Measurements from ENCODE around the gene AUTS2. TPM values are rescaled to one million over a fixed set of nuclear protein-coding genes. Genes with fewer than 3 reads are reported as not detected.

AUTS2 gene
- total RNA-seq, 1 experiment from 2014 or later: 50.0 TPM

- no peak for TF ChIP-seq ZNF416 (CRISPR knock-in tag; IDR thresholded peaks at IDR 0.05)
- TF ChIP-seq ZBTB21 (CRISPR knock-in tag; IDR thresholded peaks at IDR 0.05; ENCODE audit: borderline replicate concordance): no peak
- TF ChIP-seq JUN (CRISPR knock-in tag; IDR thresholded peaks at IDR 0.05): no peak
- TF ChIP-seq MYBL2 (CRISPR knock-in tag; IDR thresholded peaks at IDR 0.05): no peak
Observed at GRCh38 chr7:70641882-70642281, 1043.6 kb downstream of the AUTS2 start (continued).

- ATAC-seq: no peak
- Mint-ChIP-seq H3K36me3 (no peaks in the 10 kb centered on the region), H3K4me3 (no peak overlapping the region), H3K27me3 (ENCODE audit: low read depth) (no peaks in the 10 kb centered on the region), H3K9me3 (no peaks in the 10 kb centered on the region), H3K27ac (no peak overlapping the region), H3K4me1 (peaks cover 3% of the 10 kb centered on the region; the same call in 1 of the 2 replicates)
- TF ChIP-seq HMGA2 (CRISPR knock-in tag; IDR thresholded peaks at IDR 0.05): no peak
- no peak for TF ChIP-seq RELA (CRISPR knock-in tag; IDR thresholded peaks at IDR 0.05; ENCODE audit: borderline replicate concordance)
- no peak for TF ChIP-seq EMX1 (CRISPR knock-in tag; IDR thresholded peaks at IDR 0.05)
- no peak for TF ChIP-seq CREM (CRISPR knock-in tag; IDR thresholded peaks at IDR 0.05)
- CTCF ChIA-PET: no interaction called here
- POLR2A ChIA-PET: no interaction called here
- DNase-seq (ENCODE audit: low spot score): no peak
Observed at GRCh38 chr7:70645279-70645678, 1047.0 kb downstream of the AUTS2 start.

DNA sequence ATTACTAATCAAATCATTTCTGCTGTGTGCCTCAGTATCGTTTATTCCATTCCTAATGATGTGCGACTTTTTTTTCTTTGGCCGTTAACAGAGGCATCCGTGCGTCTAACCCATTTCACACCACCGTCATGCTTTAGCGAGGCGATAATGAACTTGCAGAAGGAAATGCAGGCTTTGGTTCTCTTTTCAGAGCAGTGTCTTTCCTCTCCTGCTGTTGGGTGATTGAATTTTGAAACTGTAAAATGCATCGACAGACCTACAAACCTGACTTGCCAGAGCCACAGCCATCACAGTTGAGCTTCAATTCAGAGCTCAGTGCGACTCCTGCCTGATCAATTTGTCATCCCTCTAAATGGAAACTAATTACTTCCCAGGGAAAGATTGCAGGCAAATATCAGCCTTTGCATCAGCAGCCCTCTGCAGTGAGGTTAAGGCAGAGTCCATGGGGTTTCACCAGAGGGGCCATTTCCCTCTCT lies 1047.6 kb downstream of the AUTS2 start:
- POLR2A ChIA-PET: no interaction called here
- Mint-ChIP-seq H3K4me3 (no peak overlapping the region), H3K27ac (no peak overlapping the region), H3K4me1 (peaks cover 3% of the 10 kb centered on the region; the same call in 1 of the 2 replicates), H3K9me3 (no peaks in the 10 kb centered on the region), H3K36me3 (no peaks in the 10 kb centered on the region), H3K27me3 (ENCODE audit: low read depth) (no peaks in the 10 kb centered on the region)
- CTCF ChIA-PET: no interaction called here
- ATAC-seq (no peak), DNase-seq (ENCODE audit: low spot score) (no peak)
- TF ChIP-seq, protein P1, sequence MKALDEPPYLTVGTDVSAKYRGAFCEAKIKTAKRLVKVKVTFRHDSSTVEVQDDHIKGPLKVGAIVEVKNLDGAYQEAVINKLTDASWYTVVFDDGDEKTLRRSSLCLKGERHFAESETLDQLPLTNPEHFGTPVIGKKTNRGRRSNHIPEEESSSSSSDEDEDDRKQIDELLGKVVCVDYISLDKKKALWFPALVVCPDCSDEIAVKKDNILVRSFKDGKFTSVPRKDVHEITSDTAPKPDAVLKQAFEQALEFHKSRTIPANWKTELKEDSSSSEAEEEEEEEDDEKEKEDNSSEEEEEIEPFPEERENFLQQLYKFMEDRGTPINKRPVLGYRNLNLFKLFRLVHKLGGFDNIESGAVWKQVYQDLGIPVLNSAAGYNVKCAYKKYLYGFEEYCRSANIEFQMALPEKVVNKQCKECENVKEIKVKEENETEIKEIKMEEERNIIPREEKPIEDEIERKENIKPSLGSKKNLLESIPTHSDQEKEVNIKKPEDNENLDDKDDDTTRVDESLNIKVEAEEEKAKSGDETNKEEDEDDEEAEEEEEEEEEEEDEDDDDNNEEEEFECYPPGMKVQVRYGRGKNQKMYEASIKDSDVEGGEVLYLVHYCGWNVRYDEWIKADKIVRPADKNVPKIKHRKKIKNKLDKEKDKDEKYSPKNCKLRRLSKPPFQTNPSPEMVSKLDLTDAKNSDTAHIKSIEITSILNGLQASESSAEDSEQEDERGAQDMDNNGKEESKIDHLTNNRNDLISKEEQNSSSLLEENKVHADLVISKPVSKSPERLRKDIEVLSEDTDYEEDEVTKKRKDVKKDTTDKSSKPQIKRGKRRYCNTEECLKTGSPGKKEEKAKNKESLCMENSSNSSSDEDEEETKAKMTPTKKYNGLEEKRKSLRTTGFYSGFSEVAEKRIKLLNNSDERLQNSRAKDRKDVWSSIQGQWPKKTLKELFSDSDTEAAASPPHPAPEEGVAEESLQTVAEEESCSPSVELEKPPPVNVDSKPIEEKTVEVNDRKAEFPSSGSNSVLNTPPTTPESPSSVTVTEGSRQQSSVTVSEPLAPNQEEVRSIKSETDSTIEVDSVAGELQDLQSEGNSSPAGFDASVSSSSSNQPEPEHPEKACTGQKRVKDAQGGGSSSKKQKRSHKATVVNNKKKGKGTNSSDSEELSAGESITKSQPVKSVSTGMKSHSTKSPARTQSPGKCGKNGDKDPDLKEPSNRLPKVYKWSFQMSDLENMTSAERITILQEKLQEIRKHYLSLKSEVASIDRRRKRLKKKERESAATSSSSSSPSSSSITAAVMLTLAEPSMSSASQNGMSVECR (CRISPR knock-in tag; IDR thresholded peaks at IDR 0.05; ENCODE audit: borderline replicate concordance): no peak
- no peak for TF ChIP-seq FOXJ3 (CRISPR knock-in tag; IDR thresholded peaks at IDR 0.05; ENCODE audit: borderline replicate concordance)
- TF ChIP-seq MLX (CRISPR knock-in tag; IDR thresholded peaks at IDR 0.05): no peak
- no peak for TF ChIP-seq SMAD4 (CRISPR knock-in tag; IDR thresholded peaks at IDR 0.05)
- no peak for TF ChIP-seq ZNF121 (CRISPR knock-in tag; IDR thresholded peaks at IDR 0.05)
- TF ChIP-seq, protein P2, sequence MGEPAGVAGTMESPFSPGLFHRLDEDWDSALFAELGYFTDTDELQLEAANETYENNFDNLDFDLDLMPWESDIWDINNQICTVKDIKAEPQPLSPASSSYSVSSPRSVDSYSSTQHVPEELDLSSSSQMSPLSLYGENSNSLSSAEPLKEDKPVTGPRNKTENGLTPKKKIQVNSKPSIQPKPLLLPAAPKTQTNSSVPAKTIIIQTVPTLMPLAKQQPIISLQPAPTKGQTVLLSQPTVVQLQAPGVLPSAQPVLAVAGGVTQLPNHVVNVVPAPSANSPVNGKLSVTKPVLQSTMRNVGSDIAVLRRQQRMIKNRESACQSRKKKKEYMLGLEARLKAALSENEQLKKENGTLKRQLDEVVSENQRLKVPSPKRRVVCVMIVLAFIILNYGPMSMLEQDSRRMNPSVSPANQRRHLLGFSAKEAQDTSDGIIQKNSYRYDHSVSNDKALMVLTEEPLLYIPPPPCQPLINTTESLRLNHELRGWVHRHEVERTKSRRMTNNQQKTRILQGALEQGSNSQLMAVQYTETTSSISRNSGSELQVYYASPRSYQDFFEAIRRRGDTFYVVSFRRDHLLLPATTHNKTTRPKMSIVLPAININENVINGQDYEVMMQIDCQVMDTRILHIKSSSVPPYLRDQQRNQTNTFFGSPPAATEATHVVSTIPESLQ (CRISPR knock-in tag; IDR thresholded peaks at IDR 0.05): no peak
- no peak for TF ChIP-seq SOX15 (CRISPR knock-in tag; IDR thresholded peaks at IDR 0.05)
- TF ChIP-seq JAZF1 (CRISPR knock-in tag; IDR thresholded peaks at IDR 0.05): no peak
- TF ChIP-seq SP1 (CRISPR knock-in tag; conservative IDR thresholded peaks at IDR 0.05): no peak
- TF ChIP-seq IRF2 (CRISPR knock-in tag; IDR thresholded peaks at IDR 0.05; ENCODE audit: borderline replicate concordance, low read depth): no peak
- no peak for TF ChIP-seq ESRRA (CRISPR knock-in tag; IDR thresholded peaks at IDR 0.05; ENCODE audit: borderline replicate concordance)
- TF ChIP-seq, protein P3, sequence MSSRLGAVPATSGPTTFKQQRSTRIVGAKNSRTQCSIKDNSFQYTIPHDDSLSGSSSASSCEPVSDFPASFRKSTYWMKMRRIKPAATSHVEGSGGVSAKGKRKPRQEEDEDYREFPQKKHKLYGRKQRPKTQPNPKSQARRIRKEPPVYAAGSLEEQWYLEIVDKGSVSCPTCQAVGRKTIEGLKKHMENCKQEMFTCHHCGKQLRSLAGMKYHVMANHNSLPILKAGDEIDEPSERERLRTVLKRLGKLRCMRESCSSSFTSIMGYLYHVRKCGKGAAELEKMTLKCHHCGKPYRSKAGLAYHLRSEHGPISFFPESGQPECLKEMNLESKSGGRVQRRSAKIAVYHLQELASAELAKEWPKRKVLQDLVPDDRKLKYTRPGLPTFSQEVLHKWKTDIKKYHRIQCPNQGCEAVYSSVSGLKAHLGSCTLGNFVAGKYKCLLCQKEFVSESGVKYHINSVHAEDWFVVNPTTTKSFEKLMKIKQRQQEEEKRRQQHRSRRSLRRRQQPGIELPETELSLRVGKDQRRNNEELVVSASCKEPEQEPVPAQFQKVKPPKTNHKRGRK (CRISPR knock-in tag; IDR thresholded peaks at IDR 0.05; ENCODE audit: borderline replicate concordance): no peak
- no peak for TF ChIP-seq ZNF396 (CRISPR knock-in tag; IDR thresholded peaks at IDR 0.05; ENCODE audit: borderline replicate concordance)
- TF ChIP-seq ETV6 (CRISPR knock-in tag; IDR thresholded peaks at IDR 0.05): no peak
- TF ChIP-seq JUN (CRISPR knock-in tag; IDR thresholded peaks at IDR 0.05): no peak
- no peak for TF ChIP-seq GRHL2 (CRISPR knock-in tag; IDR thresholded peaks at IDR 0.05; ENCODE audit: insufficient replicate concordance, severe bottlenecking)
- no peak for TF ChIP-seq CREB1 (CRISPR knock-in tag; IDR thresholded peaks at IDR 0.05)
- TF ChIP-seq ERG (CRISPR knock-in tag; IDR thresholded peaks at IDR 0.05): no peak
- no peak for TF ChIP-seq NR1H2 (CRISPR knock-in tag; IDR thresholded peaks at IDR 0.05)
